Liver (tissue), 9 donors: ENCODE measurements around the gene DCTN4. TPM values are rescaled to one million over a fixed set of nuclear protein-coding genes. Genes with fewer than 3 reads are reported as not detected.

Experiments
- DNase-seq: peaks from one replicate; pipeline ENCODE4 v3.0.0-alpha.2; 2017; ENCODE audit warnings: low spot score
- H3K27ac ChIP-seq, 2 donors: one replicate each; pipeline ENCODE4 v1.7.0; 2013; ENCODE audit warnings: inconsistent platforms in 2 of 2, low read length in 2 of 2, control low read depth in 1 of 2, low read depth in 1 of 2, mild to moderate bottlenecking in 1 of 2
- H3K27me3 ChIP-seq, 4 donors: one replicate each; pipeline versions ENCODE4 v1.6.1 to v1.7.0; 2013; ENCODE audit warnings: low read length in 3 of 4, inconsistent platforms in 1 of 4, mild to moderate bottlenecking in 1 of 4, moderate library complexity in 1 of 4; ENCODE audit not compliant: control insufficient read depth in 4 of 4, insufficient read depth in 4 of 4
- H3K36me3 ChIP-seq, 4 donors: one replicate each; pipeline versions ENCODE4 v1.6.1 to v1.7.0; 2013; ENCODE audit warnings: low read length in 3 of 4, mild to moderate bottlenecking in 3 of 4, low read depth in 1 of 4, moderate library complexity in 1 of 4; ENCODE audit not compliant: control insufficient read depth in 4 of 4, insufficient read depth in 3 of 4
- H3K4me1 ChIP-seq, 4 donors: one replicate each; pipeline versions ENCODE4 v1.6.1 to v1.7.0; 2013; ENCODE audit warnings: low read length in 3 of 4, mild to moderate bottlenecking in 3 of 4, moderate library complexity in 1 of 4; ENCODE audit not compliant: control insufficient read depth in 4 of 4, insufficient read depth in 4 of 4
- H3K4me3 ChIP-seq, 3 donors: one replicate each; pipeline versions ENCODE4 v1.6.1 to v1.7.0; 2013; ENCODE audit warnings: low read length in 3 of 3, control low read depth in 1 of 3, low read depth in 1 of 3, mild to moderate bottlenecking in 1 of 3
- H3K9ac ChIP-seq, 2 donors: one replicate each; pipeline ENCODE4 v1.7.0; 2013; ENCODE audit warnings: low read length in 2 of 2, mild to moderate bottlenecking in 2 of 2, moderate library complexity in 2 of 2, control low read depth in 1 of 2, low read depth in 1 of 2
- H3K9me3 ChIP-seq, 4 donors: one replicate each; pipeline versions ENCODE4 v1.6.1 to v1.7.0; 2013; ENCODE audit warnings: low read length in 3 of 4; ENCODE audit not compliant: control insufficient read depth in 4 of 4
- ATF3 ChIP-seq: IDR thresholded peaks from 2 replicates; pipeline ENCODE4 v1.6.1; 2016; ENCODE audit warnings: antibody characterized with exemption
- EGR1 ChIP-seq, 2 donors: IDR thresholded peaks; 2 replicates each; pipeline ENCODE4 v1.6.1; 2016 to 2018; ENCODE audit warnings: antibody characterized with exemption in 2 of 2, low read depth in 2 of 2
- FOXA2 ChIP-seq: IDR thresholded peaks from 2 replicates; pipeline ENCODE4 v1.6.1; 2016; ENCODE audit warnings: antibody characterized with exemption
- GABPA ChIP-seq, 2 donors: IDR thresholded peaks in 1 of 2; conservative IDR thresholded peaks in 1 of 2; 2 replicates each; pipeline ENCODE4 v1.6.1; 2016; ENCODE audit warnings: antibody characterized with exemption in 2 of 2, mild to moderate bottlenecking in 1 of 2, moderate library complexity in 1 of 2
- HNF4A ChIP-seq, 2 donors: conservative IDR thresholded peaks; 2 replicates each; pipeline ENCODE4 v1.6.1; 2016; ENCODE audit warnings: antibody characterized with exemption in 2 of 2, mild to moderate bottlenecking in 2 of 2
- HNF4G ChIP-seq: IDR thresholded peaks from 2 replicates; pipeline ENCODE4 v1.6.1; 2016; ENCODE audit warnings: antibody characterized with exemption
- MAX ChIP-seq: IDR thresholded peaks from 2 replicates; pipeline ENCODE4 v1.6.1; 2016; ENCODE audit warnings: antibody characterized with exemption
- NR2F2 ChIP-seq: IDR thresholded peaks from 2 replicates; pipeline ENCODE4 v1.6.1; 2016; ENCODE audit warnings: antibody characterized with exemption
- RAD21 ChIP-seq, 2 donors: IDR thresholded peaks; 2 replicates each; pipeline ENCODE4 v1.6.1; 2016; ENCODE audit warnings: antibody characterized with exemption in 2 of 2, mild to moderate bottlenecking in 2 of 2
- REST ChIP-seq: IDR thresholded peaks from 2 replicates; pipeline ENCODE4 v1.6.1; 2016; ENCODE audit warnings: antibody characterized with exemption, mild to moderate bottlenecking
- RXRA ChIP-seq, 2 donors: IDR thresholded peaks; 2 replicates each; pipeline ENCODE4 v1.6.1; 2017 to 2018; ENCODE audit warnings: antibody characterized with exemption in 2 of 2, mild to moderate bottlenecking in 1 of 2
- SP1 ChIP-seq: IDR thresholded peaks from 2 replicates; pipeline ENCODE4 v1.6.1; 2018; ENCODE audit warnings: antibody characterized with exemption, mild to moderate bottlenecking
- TAF1 ChIP-seq: conservative IDR thresholded peaks from 2 replicates; pipeline ENCODE4 v1.6.1; 2016; ENCODE audit warnings: antibody characterized with exemption, mild to moderate bottlenecking
- ZBTB33 ChIP-seq: IDR thresholded peaks from 2 replicates; pipeline ENCODE4 v1.6.1; 2016; ENCODE audit warnings: antibody characterized with exemption
- WGBS: extraction: QIAGEN DNeasy Blood & Tissue Kit; methylation state at CpG from one replicate; pipeline ENCODE4 v1.1.7; 2013; 5-methylcytosine and 5-hydroxymethylcytosine counted together
- polyA plus RNA-seq, 2 donors: library from polyadenylated mRNA; stranded (reverse) in 1 of 2; unstranded in 1 of 2; fragments of 200-250 nt in 1 of 2; fragments of >200 nt in 1 of 2; fragmentation: Nextera tagmentation in 1 of 2; extraction: Ambion mirVana in 1 of 2; gene quantifications; one replicate each; pipeline versions ENCODE4 v1.2.1 to v1.2.3, GENCODE V29; 2013 to 2015
- total RNA-seq, 2 donors: library from RNA; depleted of rRNA; stranded (reverse); fragments of >200 nt; gene quantifications; one replicate each; pipeline ENCODE4 v1.2.3, GENCODE V29; 2014
- donor health status: healthy.
- donor health status: healthy.
- donor health status: healthy.
- donor health status: healthy.
- donor health status: healthy.

DCTN4 gene
- total and polyA plus RNA-seq, 4 donors: 10.3 to 29.6 (median 20.2) TPM

GRCh38 chr5:150785950-150786349 is 27.1 kb upstream of the DCTN4 start:
- no peak for DNase-seq
- 93% methylated on average over 1 of the region's 1 CpG for WGBS
- peaks cover 0 to 6% (median 1%) of the 10 kb centered on the region in 4 donors for H3K4me1 ChIP-seq
- no peaks in the 10 kb centered on the region for H3K27me3 ChIP-seq
- H3K4me3 ChIP-seq: no peak overlapping the region
- TF ChIP-seq EGR1 (IDR thresholded peaks at IDR 0.05; ENCODE audit: low read depth in 2 of 2) (no peak), HNF4A (conservative IDR thresholded peaks at IDR 0.05) (no peak), HNF4G (no peak), FOXA2 (no peak), REST (no peak), TAF1 (no peak)
- H3K9me3 ChIP-seq: no peaks in the 10 kb centered on the region
- no peak overlapping the region for H3K9ac ChIP-seq
- no peak overlapping the region for H3K27ac ChIP-seq
- no peaks in the 10 kb centered on the region for H3K36me3 ChIP-seq

GRCh38 chr5:150783422-150783928 is 24.7 kb upstream of the DCTN4 start:
- Histone ChIP-seq H3K4me3 (no peak overlapping the region), H3K4me1 (peaks cover 0 to 13% (median 8%) of the 10 kb centered on the region in 4 donors), H3K9me3 (no peaks in the 10 kb centered on the region), H3K9ac (no peak overlapping the region), H3K36me3 (no peaks in the 10 kb centered on the region), H3K27me3 (no peaks in the 10 kb centered on the region), H3K27ac (peak overlapping the region; percentile 70 to 76)
- 45% methylated on average over 7 of the region's 7 CpGs for WGBS
- peak; percentile 18 to 31 for TF ChIP-seq GABPA (IDR thresholded peaks at IDR 0.05 in 1 of 2, conservative IDR thresholded peaks at IDR 0.05 in 1 of 2)
- peak; percentile 45 to 58 for TF ChIP-seq RXRA (IDR thresholded peaks at IDR 0.05)
- no peak for TF ChIP-seq HNF4G
- no peak for TF ChIP-seq MAX
- no peak for TF ChIP-seq FOXA2
- peak; percentile 29 for TF ChIP-seq SP1
- peak; percentile 51 for TF ChIP-seq NR2F2
- no peak for TF ChIP-seq ATF3
- peak in 1 of 2 donors; percentile 10 for TF ChIP-seq RAD21 (IDR thresholded peaks at IDR 0.05)
- TF ChIP-seq ZBTB33: no peak
- DNase-seq: no peak
